ENCODE measurements around the gene VSTM2L.

DNA sequence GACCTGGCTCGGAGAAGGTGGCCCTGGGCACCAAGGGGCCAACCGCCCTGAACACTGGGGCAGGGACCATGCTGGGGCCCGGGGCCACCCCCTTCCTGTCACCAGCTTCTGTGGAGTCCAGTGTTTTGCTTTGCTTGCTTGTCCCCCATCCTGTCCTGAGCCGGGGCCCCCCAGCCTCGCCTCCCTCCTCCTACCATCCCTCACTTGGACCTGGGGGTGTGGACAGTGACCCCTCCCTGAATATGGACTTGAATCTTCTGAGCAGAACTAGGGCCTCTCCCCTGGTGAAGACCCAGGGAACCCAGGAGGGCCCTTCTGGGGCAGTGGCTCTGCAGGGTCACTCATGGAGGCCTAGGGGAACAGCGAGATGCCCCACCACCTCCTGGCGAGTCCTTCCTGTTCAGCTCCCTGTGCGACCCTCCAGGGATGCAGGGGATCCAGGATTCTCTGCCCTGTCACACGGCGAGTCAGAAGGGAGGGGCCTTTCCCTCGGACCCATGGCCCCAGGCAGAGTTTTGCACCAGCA lies 41.6 kb downstream of the VSTM2L start:
- no peak for TF ChIP-seq CTCF (IDR thresholded peaks at IDR 0.05)
- TF ChIP-seq POLR2AphosphoS5 (IDR thresholded peaks at IDR 0.05), result no peak
- no peak for TF ChIP-seq POLR2A (IDR thresholded peaks at IDR 0.05)
- TF ChIP-seq EP300 (IDR thresholded peaks at IDR 0.05), result no peak

All from suprapubic skin (tissue), 4 donors.